Left colon (tissue), 2 donors: ENCODE data around the gene STPG4. TPM values are rescaled to one million over a fixed set of nuclear protein-coding genes. Genes with fewer than 3 reads are reported as not detected.

Experiments used
- ATAC-seq: fragments of 200-7000 bp; cut with Tn5 transposase; one replicate; pipeline ENCODE4 v1.9.1; 2020; ENCODE audit warnings: mild to moderate bottlenecking, moderate library complexity
- DNase-seq, 2 donors: peaks; one replicate each; pipeline ENCODE4 v3.0.0-alpha.2; 2020
- intact Hi-C, 2 donors: fragments of 100-400 bp; cut with DNase I in 1 of 2; cut with micrococcal nuclease in 1 of 2; formaldehyde crosslinking; loops; one replicate each; pipeline versions ENCODE4 v1.11.2 to v1.14.0; 2022; cut with DNase I, micrococcal nuclease
- total RNA-seq, 2 donors: library from RNA; stranded (reverse); fragmentation: NEBNext Ultra II Directional; extraction: Animal tissue kit (Norgen Biotek cat#: 25700); gene quantifications; one replicate each; pipeline ENCODE4 v1.2.1, GENCODE V29; 2021
- donor health status: DM: no; HTN: no; CAD: no.
- donor health status: DM: yes; HTN: yes; CAD: no.

Gene STPG4
- total RNA-seq, 2 donors from 2014 or later = 0.43 to 0.47 TPM

- intact Hi-C loops = no loop called here
- DNase-seq (no peak), ATAC-seq (no peak)
These were observed 108.8 kb downstream of the STPG4 start for GRCh38 chr2:47046271-47046670.

DNA sequence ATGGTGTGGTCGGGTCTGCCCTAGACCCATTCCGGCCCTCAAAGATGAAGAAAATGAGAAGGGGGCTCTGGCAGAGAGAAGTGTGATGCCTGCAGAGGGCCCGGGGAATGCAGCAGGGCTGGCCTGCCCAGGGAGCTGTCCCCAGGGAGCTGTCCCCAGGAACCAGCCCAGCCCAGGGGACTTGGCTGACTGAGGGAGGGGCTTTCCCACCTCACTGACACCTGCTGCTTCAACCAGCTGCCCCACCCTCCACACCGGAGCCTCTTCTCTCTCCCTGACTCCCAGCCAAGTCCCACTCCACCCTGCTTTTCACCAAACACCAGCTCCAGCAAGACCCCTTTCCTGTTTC is 111.2 kb downstream of the STPG4 start:
- ATAC-seq = peak; percentile 13
- no peak for DNase-seq
- intact Hi-C loops = no loop called here

DNA sequence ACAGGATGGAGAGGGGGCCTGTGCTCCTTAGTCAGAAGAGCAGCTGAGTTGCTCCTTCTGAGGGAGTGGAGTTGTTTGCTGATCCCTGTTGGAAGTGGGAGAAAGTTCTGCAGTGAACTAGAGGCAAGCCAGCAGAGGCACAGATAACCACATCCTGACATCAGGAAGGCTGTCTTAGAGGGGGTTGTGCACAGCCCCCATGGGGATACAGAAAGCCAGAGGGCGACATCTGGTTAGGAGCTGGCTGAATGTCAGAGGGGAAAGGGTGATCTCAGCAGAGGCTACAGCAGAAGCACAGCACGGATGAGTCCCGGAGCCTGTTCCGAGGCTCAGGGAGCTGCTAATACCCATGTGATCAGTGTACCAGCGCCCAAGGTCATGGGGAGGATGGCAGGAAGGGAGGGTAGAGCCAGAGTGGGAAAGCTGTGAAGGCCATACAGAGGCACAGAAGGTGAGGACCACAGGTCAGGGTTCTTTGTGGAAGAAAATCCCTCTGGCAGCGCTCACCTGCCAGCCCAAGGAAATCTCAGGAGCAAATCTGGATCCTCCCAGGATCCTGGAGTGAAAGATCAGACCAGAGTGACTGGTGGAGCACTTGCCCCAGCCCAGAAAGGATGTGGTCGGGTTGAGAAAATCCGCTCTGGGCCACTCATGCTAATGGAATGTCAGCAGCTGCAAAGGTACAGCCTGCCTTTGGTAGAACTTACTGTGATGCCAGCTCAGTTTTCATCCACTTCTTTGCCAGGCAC is 111.8 kb downstream of the STPG4 start:
- DNase-seq (no peak), ATAC-seq (peak; percentile 30)
- intact Hi-C loops = no loop called here

DNA sequence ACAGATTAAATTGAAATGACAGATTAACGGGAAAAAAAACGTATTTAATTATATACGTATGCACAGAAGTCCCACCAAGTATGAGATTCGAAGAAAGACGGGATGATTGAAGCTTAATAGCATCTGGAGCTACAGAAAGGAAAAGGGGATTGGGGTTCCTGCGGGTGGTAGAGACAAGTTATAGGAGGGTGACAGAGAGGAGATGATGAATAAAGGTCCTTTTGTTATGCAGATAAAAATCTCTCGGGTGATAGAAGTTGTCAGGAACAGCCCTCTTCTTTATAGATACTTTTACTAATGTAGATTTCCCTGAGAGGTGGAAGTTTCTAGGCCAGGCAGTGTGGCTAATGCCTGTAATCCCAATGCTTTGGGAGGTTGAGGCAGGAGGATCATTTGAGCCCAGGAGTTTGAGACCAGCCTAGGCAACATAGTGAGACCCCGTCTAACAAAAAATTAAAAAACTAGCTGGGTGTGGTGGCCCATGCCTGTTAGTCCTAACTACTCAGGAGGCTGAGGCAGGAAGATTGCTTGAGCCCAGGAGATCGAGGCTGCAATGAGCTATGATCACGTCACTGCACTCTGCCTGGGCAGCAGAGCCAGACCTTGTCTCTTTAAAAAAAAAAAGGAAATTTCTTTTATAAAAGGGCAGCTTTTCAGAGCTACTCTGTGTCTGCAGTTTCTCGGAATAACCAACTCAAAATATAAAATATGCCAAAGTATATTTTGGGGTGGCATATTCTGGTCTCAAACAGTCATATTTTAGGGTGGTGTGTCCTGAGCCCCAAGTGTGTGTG is 113.0 kb downstream of the STPG4 start:
- intact Hi-C loops = no loop called here
- DNase-seq (no peak), ATAC-seq (no peak)

DNA sequence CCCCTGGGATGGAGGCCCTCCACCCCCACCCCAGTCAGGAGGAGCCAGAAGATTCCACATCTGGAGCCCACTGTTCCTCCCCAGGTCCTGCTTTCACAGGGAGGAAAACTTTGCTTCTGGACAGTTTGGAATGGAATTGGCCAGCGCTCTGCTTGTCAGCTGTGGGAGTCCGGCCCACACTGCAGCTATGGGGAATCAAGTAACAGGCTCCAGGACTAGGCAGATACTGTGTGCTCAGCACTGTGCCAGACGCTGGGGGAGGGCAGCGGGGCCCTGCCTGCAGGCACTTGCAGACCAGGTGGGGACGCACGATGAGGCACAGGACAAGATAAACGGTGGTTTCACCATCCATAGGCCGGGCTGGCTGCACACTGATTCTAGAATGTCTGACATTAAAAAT is 114.0 kb downstream of the STPG4 start:
- intact Hi-C loops = no loop called here
- DNase-seq (no peak), ATAC-seq (no peak)

- ATAC-seq = no peak
- intact Hi-C loops = no loop called here
- DNase-seq = no peak
These were observed 114.5 kb downstream of the STPG4 start for GRCh38 chr2:47040651-47041050.

- intact Hi-C loops = no loop called here
- peak; percentile 26 to 47 for DNase-seq
- no peak for ATAC-seq
These were observed 115.1 kb downstream of the STPG4 start for GRCh38 chr2:47039913-47040562.

- DNase-seq (no peak), ATAC-seq (no peak)
- intact Hi-C loops = no loop called here
These were observed 115.6 kb downstream of the STPG4 start for GRCh38 chr2:47039489-47039870.

- no peak for DNase-seq
- ATAC-seq = no peak
- intact Hi-C loops = no loop called here
These were observed 116.2 kb downstream of the STPG4 start for GRCh38 chr2:47038656-47039488.

DNA sequence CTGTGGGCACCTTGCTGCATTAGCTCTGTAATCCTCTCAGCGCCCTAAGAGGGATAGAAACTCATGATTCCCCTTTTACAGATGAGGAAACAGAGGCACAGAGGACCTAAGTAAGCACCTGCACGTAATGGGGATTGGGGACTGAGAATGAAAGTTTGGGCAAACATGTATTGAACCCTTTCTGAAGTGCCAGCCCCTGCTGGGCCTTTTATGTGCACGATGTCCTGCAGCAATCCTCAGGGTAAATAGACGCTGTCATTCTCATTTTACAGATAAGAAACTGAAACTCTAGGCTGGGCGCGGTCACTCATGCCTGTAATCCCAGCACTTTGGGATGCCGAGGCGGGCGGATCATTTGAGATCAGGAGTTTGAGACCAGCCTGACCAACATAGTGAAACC is 117.4 kb downstream of the STPG4 start:
- DNase-seq (peak in 1 of 2 donors; percentile 35), ATAC-seq (peak; percentile 60)
- intact Hi-C loops = no loop called here

Other genes starting within 250 kb of the STPG4 start
- gene MCFD2, start 239.5 kb downstream of the STPG4 start, total RNA-seq = 10 to 100 TPM; 41.2 to 41.7 TPM
- gene TTC7A, start 214.1 kb downstream of the STPG4 start, total RNA-seq = 10 to 100 TPM; 37.1 to 43.4 TPM
- gene CALM2, start 21.2 kb upstream of the STPG4 start, total RNA-seq = 100 to 1,000 TPM; 744 to 751 TPM
- gene EPCAM, start 214.0 kb upstream of the STPG4 start, total RNA-seq = 1,000 to 10,000 TPM; 1,569 to 1,978 TPM
- 10 to 100 TPM; 10.9 to 12.2 TPM for gene MSH2, start 247.8 kb upstream of the STPG4 start, total RNA-seq